ENCODE results near the gene PHF3. TPM values are rescaled to one million over a fixed set of nuclear protein-coding genes. Genes with fewer than 3 reads are reported as not detected.

Gene PHF3
- total RNA-seq, 1 experiment from 2014 or later: 40.0 TPM

- no peak for TF ChIP-seq SIN3A (IDR thresholded peaks at IDR 0.05; ENCODE audit: borderline replicate concordance, insufficient read depth, low read depth, low read length)
- TF ChIP-seq REST (IDR thresholded peaks at IDR 0.05; ENCODE audit: insufficient read depth in 1 of 2, low read depth in 2 of 2, low read length in 1 of 2): no peak
- no peak for TF ChIP-seq POLR2AphosphoS5 (IDR thresholded peaks at IDR 0.05; ENCODE audit: low read depth, low read length)
- no peak for TF ChIP-seq TCF7L2 (IDR thresholded peaks at IDR 0.05; ENCODE audit: low read depth, low read length)
- TF ChIP-seq, protein P1, sequence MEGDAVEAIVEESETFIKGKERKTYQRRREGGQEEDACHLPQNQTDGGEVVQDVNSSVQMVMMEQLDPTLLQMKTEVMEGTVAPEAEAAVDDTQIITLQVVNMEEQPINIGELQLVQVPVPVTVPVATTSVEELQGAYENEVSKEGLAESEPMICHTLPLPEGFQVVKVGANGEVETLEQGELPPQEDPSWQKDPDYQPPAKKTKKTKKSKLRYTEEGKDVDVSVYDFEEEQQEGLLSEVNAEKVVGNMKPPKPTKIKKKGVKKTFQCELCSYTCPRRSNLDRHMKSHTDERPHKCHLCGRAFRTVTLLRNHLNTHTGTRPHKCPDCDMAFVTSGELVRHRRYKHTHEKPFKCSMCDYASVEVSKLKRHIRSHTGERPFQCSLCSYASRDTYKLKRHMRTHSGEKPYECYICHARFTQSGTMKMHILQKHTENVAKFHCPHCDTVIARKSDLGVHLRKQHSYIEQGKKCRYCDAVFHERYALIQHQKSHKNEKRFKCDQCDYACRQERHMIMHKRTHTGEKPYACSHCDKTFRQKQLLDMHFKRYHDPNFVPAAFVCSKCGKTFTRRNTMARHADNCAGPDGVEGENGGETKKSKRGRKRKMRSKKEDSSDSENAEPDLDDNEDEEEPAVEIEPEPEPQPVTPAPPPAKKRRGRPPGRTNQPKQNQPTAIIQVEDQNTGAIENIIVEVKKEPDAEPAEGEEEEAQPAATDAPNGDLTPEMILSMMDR (IDR thresholded peaks at IDR 0.05): no peak
- BruUV-seq (replicated peaks): no TSS peak
- CTCF ChIA-PET: no interaction called here
- DNase-seq (ENCODE audit: low read depth, low spot score) (no peak), ATAC-seq (no peak)
- Histone ChIP-seq H3K9me3 (ENCODE audit: control insufficient read depth, insufficient read depth, low read depth, low read length) (no peaks in the 10 kb centered on the region), H3K27ac (ENCODE audit: low read length) (no peak overlapping the region), H3K36me3 (ENCODE audit: control insufficient read depth, insufficient read depth, low read length) (no peaks in the 10 kb centered on the region), H3K27me3 (ENCODE audit: control insufficient read depth, insufficient read depth, low read length) (peaks cover 2% of the 10 kb centered on the region; the same call in 1 of the 2 replicates), H3K4me1 (ENCODE audit: control insufficient read depth, insufficient read depth, low read length) (peaks cover 9% of the 10 kb centered on the region), H3K4me3 (ENCODE audit: low read depth in 2 of 2, low read length in 2 of 2) (no peak overlapping the region)
- POLR2A ChIA-PET: no interaction called here
- in situ Hi-C loops (cut with HindIII; ENCODE audit: low pct_unique_long_range_greater_than_20kb, low sequenced_read_pairs): no loop called here
- intact Hi-C loops (cut with micrococcal nuclease; ENCODE audit: unreplicated experiment): no loop called here
These were observed 5.1 kb upstream of the PHF3 start for GRCh38 chr6:63630466-63630865.

- TF ChIP-seq, protein P1 (IDR thresholded peaks at IDR 0.05): no peak
- no peak for TF ChIP-seq POLR2AphosphoS5 (IDR thresholded peaks at IDR 0.05; ENCODE audit: low read depth, low read length)
- TF ChIP-seq REST (IDR thresholded peaks at IDR 0.05; ENCODE audit: insufficient read depth in 1 of 2, low read depth in 2 of 2, low read length in 1 of 2): no peak
- no peak for TF ChIP-seq SIN3A (IDR thresholded peaks at IDR 0.05; ENCODE audit: borderline replicate concordance, insufficient read depth, low read depth, low read length)
- no peak for TF ChIP-seq TCF7L2 (IDR thresholded peaks at IDR 0.05; ENCODE audit: low read depth, low read length)
- no peak for DNase-seq (ENCODE audit: low read depth, low spot score)
- Histone ChIP-seq H3K36me3 (ENCODE audit: control insufficient read depth, insufficient read depth, low read length) (no peaks in the 10 kb centered on the region; the same call in 1 of the 2 replicates), H3K27ac (ENCODE audit: low read length) (no peak overlapping the region; the same call in 1 of the 2 replicates), H3K4me3 (ENCODE audit: low read depth in 2 of 2, low read length in 2 of 2) (no peak overlapping the region), H3K4me1 (ENCODE audit: control insufficient read depth, insufficient read depth, low read length) (peaks cover 29% of the 10 kb centered on the region), H3K27me3 (ENCODE audit: control insufficient read depth, insufficient read depth, low read length) (peaks cover 2% of the 10 kb centered on the region; the same call in 1 of the 2 replicates), H3K9me3 (ENCODE audit: control insufficient read depth, insufficient read depth, low read depth, low read length) (no peaks in the 10 kb centered on the region)
- POLR2A ChIA-PET: no interaction called here
- intact Hi-C loops (cut with micrococcal nuclease; ENCODE audit: unreplicated experiment) (no loop called here), in situ Hi-C loops (cut with HindIII; ENCODE audit: low pct_unique_long_range_greater_than_20kb, low sequenced_read_pairs) (no loop called here)
- CTCF ChIA-PET: no interaction called here
- ATAC-seq: no peak
- BruUV-seq (replicated peaks): no TSS peak
These were observed 972 bp upstream of the PHF3 start for GRCh38 chr6:63634630-63635029.
